Urinary bladder (tissue), 4 donors: ENCODE data around the gene HDAC1. TPM values are rescaled to one million over a fixed set of nuclear protein-coding genes. Genes with fewer than 3 reads are reported as not detected.
"Not testable (repeated sequence)": the region's sequence is repeated elsewhere in the genome, so short reads cannot be mapped to it uniquely, and the experiment has no call there.

Source experiments
- DNase-seq: peaks from one replicate; pipeline ENCODE4 v3.0.0-alpha.2; 2015; ENCODE audit errors: extremely low spot score
- H3K27ac ChIP-seq: one replicate; pipeline ENCODE4 v1.5.1; 2013; ENCODE audit warnings: low read depth, mild to moderate bottlenecking, moderate library complexity
- H3K36me3 ChIP-seq: one replicate; pipeline ENCODE4 v1.6.1; 2013; ENCODE audit warnings: mild to moderate bottlenecking, moderate library complexity; ENCODE audit not compliant: insufficient read depth
- H3K4me1 ChIP-seq: one replicate; pipeline ENCODE4 v1.6.1; 2013; ENCODE audit warnings: mild to moderate bottlenecking, moderate library complexity; ENCODE audit not compliant: insufficient read depth
- H3K4me3 ChIP-seq: one replicate; pipeline ENCODE4 v1.5.1; 2013; ENCODE audit warnings: low read depth, low read length
- WGBS: extraction: QIAGEN DNeasy Blood & Tissue Kit; methylation state at CpG from one replicate; pipeline ENCODE4 v1.1.7; 2013; 5-methylcytosine and 5-hydroxymethylcytosine counted together
- polyA plus RNA-seq: library from polyadenylated mRNA; stranded (reverse); fragments of 200-250 nt; gene quantifications from one replicate; pipeline ENCODE4 v1.2.3, GENCODE V29; 2013
- total RNA-seq: library from RNA; depleted of rRNA; stranded (reverse); fragments of >200 nt; gene quantifications from one replicate; pipeline ENCODE4 v1.2.3, GENCODE V29; 2014
- donor health status: healthy with polysubstance abuse.
- donor health status: healthy.

The HDAC1 gene
- total RNA-seq (59.7 TPM), polyA plus RNA-seq (73.6 TPM)

DNA sequence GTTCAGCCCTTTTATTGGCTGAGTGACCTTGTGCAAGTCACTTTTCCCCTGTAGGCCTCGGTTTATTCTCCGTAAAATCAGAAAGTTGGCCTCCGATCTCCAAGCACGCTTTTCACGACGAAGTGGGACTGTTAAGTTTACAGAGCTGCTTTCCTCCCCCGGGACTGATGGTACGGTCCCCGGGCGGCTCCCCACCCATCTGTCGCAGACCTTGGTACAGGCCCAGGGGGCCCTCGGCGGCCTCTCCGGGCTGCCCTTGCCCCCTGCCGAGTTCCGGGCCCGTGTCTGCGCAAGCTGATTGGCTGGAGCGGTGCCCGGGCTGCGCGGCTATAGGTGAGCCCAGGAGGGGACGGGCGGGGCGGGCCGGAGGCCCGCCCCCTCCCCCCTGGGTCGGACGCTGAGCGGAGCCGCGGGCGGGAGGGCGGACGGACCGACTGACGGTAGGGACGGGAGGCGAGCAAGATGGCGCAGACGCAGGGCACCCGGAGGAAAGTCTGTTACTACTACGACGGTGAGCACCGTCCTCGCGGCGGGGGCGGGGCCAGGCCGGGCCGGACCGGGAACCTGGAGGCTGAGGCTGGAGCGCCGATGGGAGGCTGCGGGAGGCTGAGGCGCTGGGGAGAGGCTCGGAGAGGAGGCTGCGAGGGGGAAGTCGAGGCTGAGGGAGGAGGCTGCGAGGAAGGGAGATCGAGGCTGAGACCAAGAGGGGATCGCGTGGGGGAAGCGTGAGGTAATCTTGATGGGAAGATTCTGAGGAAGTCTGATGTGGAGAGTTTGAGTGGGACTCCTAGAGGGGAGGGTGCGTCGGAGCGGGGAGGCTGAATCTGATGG is at the start of gene HDAC1:
TSS of gene HDAC1 (plus strand) at position 376 of the 831 bp plus-strand sequence. CDS start at position 463, 87 bp downstream.
- Histone ChIP-seq H3K4me1 (no peaks in the 10 kb centered on the region), H3K27ac (peak within 1 kb of the TSS; percentile 72), H3K4me3 (peak within 1 kb of the TSS; percentile 59), H3K36me3 (no peaks in the 10 kb centered on the region)
- WGBS, result under 1% methylated on average over 67 of the region's 67 CpGs
- peak; percentile 75 for DNase-seq

- DNase-seq, result no peak
- Histone ChIP-seq H3K27ac (no peak overlapping the region), H3K36me3 (no peaks in the 10 kb centered on the region), H3K4me1 (no peaks in the 10 kb centered on the region), H3K4me3 (no peak overlapping the region)
- 34% methylated on average over 7 of the region's 7 CpGs for WGBS
Observed at GRCh38 chr1:32242341-32242851, 49.5 kb upstream of the HDAC1 start.

DNA sequence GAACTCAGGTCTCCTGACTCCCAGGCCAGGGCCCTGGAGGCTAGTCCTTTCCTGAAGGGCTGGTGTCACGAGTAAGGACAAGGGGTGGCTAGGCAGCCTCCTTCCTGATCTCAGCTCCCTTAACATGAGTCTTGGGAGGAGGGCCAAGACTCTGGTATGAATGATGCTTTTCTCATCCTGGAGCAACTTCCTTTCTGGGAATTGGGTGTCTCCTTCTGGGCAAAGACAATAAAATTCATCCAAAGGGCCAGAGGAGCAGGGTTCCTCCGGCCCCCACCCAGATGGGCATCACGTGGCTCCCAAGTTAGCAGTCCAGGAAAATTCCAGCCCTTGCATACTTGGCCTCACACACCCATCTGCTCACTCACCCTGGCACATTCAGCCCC is 45.0 kb upstream of the HDAC1 start, which contains the start of gene FAM167B:
TSS of gene FAM167B (plus strand) at position 335 of the 386 bp plus-strand sequence. CDS start 200 bp downstream, outside the sequence.
- peak within 1 kb of the TSS; percentile 54 for H3K27ac ChIP-seq
- no peaks in the 10 kb centered on the region for H3K4me1 ChIP-seq
- H3K36me3 ChIP-seq, result no peaks in the 10 kb centered on the region
- no peak within 1 kb of the TSS for H3K4me3 ChIP-seq
- no peak for DNase-seq
- whole genome bisulfite sequencing, result 22% methylated on average over 3 of the region's 3 CpGs

- H3K4me3 ChIP-seq, result no peak overlapping the region
- no peak for DNase-seq
Observed at GRCh38 chr1:32247452-32247851, 44.4 kb upstream of the HDAC1 start.

GRCh38 chr1:32247983-32248889 is 43.6 kb upstream of the HDAC1 start:
- 16% methylated on average over 31 of the region's 31 CpGs for WGBS
- H3K4me3 ChIP-seq, result no peak overlapping the region
- no peaks in the 10 kb centered on the region for H3K4me1 ChIP-seq
- DNase-seq, result no peak
- H3K36me3 ChIP-seq, result no peaks in the 10 kb centered on the region
- peak overlapping the region; percentile 2 for H3K27ac ChIP-seq

More at GRCh38 chr1:32247452-32247851, 44.4 kb upstream of the HDAC1 start:
- peak overlapping the region; percentile 54 for H3K27ac ChIP-seq
- H3K36me3 ChIP-seq, result no peaks in the 10 kb centered on the region
- WGBS, result 65% methylated on average over 12 of the region's 12 CpGs
- H3K4me1 ChIP-seq, result no peaks in the 10 kb centered on the region

DNA sequence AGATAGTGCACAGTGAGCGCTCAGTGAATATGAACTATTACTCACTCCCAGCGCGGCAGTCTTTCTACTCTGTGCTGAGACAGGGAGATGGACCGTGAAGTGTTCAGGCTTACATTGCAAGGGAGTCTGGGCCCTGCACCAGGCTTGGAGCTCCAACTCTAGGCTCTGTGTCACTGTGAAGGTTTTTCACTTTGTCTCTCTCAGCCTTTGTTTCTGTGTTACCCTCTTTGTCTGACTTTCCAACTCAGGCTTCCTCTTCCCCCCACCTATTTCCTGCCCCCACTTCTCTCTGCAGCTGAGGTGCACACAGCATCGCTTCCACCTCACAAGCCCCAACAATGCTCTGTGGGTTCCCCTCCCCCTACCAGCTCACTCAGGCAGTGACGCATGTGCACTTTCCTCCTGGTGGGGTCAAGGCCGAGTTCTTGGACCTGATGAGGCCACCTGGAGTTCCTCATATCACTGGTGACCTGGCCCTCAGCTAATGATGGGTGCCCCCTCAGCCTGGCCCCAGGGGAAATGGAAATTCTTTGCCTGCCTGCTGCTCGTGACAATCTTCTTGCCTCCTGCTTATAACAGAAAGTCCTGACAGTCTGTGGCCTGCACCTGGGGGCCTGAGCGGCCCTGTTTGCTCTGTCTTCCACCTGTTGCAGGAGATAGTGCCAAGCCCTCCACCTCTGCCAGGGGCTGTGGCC is 41.9 kb upstream of the HDAC1 start:
- H3K36me3 ChIP-seq, result no peaks in the 10 kb centered on the region
- no peak overlapping the region for H3K4me3 ChIP-seq
- 62% methylated on average over 9 of the region's 9 CpGs for WGBS
- H3K27ac ChIP-seq, result peak overlapping the region; percentile 23
- no peak for DNase-seq
- no peaks in the 10 kb centered on the region for H3K4me1 ChIP-seq

GRCh38 chr1:32250893-32251716 is 40.8 kb upstream of the HDAC1 start, which contains the start of gene LCK:
Gene LCK (plus strand): TSS chr1:32251265. CDS start chr1:32274330, 23,065 bp downstream.
- WGBS, result 80% methylated on average over 25 of the region's 25 CpGs
- Histone ChIP-seq H3K4me1 (no peaks in the 10 kb centered on the region), H3K4me3 (peak within 1 kb of the TSS; percentile 17), H3K27ac (peak within 1 kb of the TSS; percentile 23), H3K36me3 (no peaks in the 10 kb centered on the region)
- DNase-seq, result no peak

DNA sequence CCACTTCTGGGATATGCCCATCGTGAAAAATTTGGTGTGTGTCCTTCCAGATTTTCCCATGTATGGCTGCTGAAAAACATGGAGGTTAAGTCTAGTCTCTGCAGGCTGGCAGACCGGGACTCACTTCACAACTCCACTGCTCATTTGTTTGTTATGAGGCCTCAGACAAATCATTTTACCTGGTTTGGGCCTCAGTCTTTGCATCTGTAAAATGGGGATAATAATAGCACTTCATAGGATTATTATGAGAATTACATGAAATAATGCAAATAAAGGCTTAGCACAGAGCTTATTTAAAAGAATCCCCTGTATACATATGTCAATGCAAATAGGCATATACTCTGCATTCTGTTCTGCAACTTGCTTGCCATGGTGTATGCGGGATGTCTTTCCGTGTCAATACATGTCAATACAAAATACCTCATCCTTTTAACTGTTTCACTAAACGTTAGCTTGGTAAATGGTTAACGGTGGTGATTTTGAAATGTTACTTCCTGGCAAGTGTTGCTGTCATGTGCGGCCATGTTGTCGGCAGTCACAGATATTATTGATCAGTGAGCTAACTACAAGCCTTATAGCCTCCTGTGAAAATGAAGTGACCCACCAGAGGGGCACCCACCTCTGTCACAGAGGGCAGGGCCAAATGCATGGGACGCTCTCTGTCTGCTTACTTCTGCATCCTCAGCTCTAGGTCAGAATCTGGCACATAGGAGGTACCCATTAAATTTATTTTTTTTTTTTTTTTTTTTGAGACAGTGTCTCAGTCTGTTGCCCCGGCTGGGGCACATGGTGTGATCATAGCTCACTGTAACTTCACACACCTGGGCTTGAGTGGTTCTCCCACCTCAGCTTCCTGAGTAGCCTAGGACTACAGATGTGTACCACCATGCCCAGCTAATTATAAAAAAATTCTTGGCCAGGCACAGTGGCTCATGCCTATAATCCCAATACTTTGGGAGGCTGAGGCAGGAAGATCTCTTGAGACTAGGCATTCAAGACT is 36.5 kb upstream of the HDAC1 start:
- no peak overlapping the region for H3K4me3 ChIP-seq
- DNase-seq, result no peak
- WGBS, result 83% methylated on average over 10 of the region's 10 CpGs
- no peaks in the 10 kb centered on the region for H3K36me3 ChIP-seq
- no peak overlapping the region for H3K27ac ChIP-seq
- no peaks in the 10 kb centered on the region for H3K4me1 ChIP-seq

DNA sequence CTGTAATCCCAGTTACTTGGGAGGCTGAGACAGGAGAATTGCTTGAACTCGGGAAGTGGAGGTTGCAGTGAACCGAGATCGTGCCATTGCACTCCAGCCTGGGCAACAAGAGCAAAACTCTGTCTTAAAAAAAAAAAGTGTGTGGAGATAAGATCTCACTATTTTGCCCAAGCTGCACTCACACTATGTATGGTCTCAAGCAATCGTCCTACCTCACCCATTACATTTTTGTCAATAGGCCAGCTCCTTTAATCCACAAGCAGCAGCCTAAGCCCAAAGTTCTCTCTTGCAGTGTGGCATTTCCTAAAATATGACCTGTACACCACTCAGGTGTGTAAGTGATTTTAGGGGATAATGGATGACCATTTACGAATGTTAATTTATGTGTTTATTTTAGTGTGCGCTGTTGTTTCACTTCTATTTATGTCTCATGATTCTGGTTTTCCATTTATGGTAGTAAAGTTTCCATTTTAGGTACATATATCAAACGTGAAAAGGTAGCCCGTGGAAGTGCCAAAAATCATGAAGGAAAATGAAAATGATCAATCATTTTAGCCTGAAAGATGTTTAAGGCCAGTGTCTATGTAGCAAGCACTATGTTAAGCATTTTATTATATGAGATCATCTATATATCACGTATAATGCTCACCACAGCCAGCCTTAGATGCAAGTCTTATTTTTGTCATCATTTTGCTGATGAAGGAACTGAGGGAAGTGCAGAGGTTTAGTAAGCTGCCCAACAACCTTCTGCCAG is 35.2 kb upstream of the HDAC1 start:
- H3K27ac ChIP-seq, result no peak overlapping the region
- H3K36me3 ChIP-seq, result no peaks in the 10 kb centered on the region
- DNase-seq, result no peak
- WGBS, result 65% methylated on average over 9 of the region's 9 CpGs
- no peak overlapping the region for H3K4me3 ChIP-seq
- H3K4me1 ChIP-seq, result no peaks in the 10 kb centered on the region

- H3K4me1 ChIP-seq, result no peaks in the 10 kb centered on the region
- no peaks in the 10 kb centered on the region for H3K36me3 ChIP-seq
- no peak overlapping the region for H3K27ac ChIP-seq
- no peak for DNase-seq
- no peak overlapping the region for H3K4me3 ChIP-seq
- WGBS, result 83% methylated on average over 6 of the region's 6 CpGs
Observed at GRCh38 chr1:32257227-32257508, 34.7 kb upstream of the HDAC1 start.

- H3K4me3 ChIP-seq, H3K27ac ChIP-seq, DNase-seq, H3K36me3 ChIP-seq, H3K4me1 ChIP-seq: not testable (repeated sequence)
- WGBS, result 95% methylated on average over 4 of the region's 4 CpGs
Observed at GRCh38 chr1:32263236-32263593, 28.7 kb upstream of the HDAC1 start.
